DND-41 (cell line): ENCODE results near the gene CEP63.

Experiments used
- CTCF ChIP-seq: IDR thresholded peaks from 2 replicates; pipeline ENCODE4 v1.5.1; 2012; ENCODE audit warnings: borderline replicate concordance, low read length, moderate library complexity, mild to moderate bottlenecking; ENCODE audit not compliant: poor library complexity, severe bottlenecking; ENCODE audit errors: extremely low read depth
- EZH2 ChIP-seq: IDR thresholded peaks from 3 replicates; pipeline ENCODE4 v1.6.1; 2012; ENCODE audit warnings: borderline replicate concordance, low read depth, mild to moderate bottlenecking, moderate library complexity, low read length, inconsistent platforms; ENCODE audit not compliant: severe bottlenecking

- no peak for TF ChIP-seq CTCF
- TF ChIP-seq EZH2, result no peak
Measured at GRCh38 chr3:134459562-134459961, 26.3 kb upstream of the CEP63 start.
